Endothelial cell of umbilical vein (primary cell): ENCODE data around the gene GPX7. TPM values are rescaled to one million over a fixed set of nuclear protein-coding genes. Genes with fewer than 3 reads are reported as not detected.

Source experiments
- BruUV-seq: library from RNA; stranded (reverse); fragments of 400-500 nt; replicated peaks from 2 replicates; lab custom pipeline; 2021; lab: Mats Ljungman, UMichigan
- CTCF ChIA-PET: fragments of 300-600, 350-600 bp; sonication (Branson Sonifier 250); formaldehyde crosslinking; loops from one replicate; lab custom pipeline; 2021; ENCODE audit warnings: antibody characterized with exemption, inconsistent platforms; lab: Charles Lee
- POLR2A ChIA-PET: fragments of 300-600, 350-600 bp; sonication (Branson Sonifier 250); formaldehyde crosslinking; loops from one replicate; lab custom pipeline; 2021; ENCODE audit warnings: antibody characterized with exemption, inconsistent platforms; lab: Charles Lee
- DNase-seq: peaks from one replicate; pipeline ENCODE4 v3.0.0-alpha.2; 2011; ENCODE audit warnings: low read depth, low spot score
- FAIRE-seq: peaks from 2 replicates; lab custom pipeline; 2011; peaks lifted over from hg19 to GRCh38; lab: Jason Lieb, UNC
- H2AFZ ChIP-seq: 2 replicates; pipeline ENCODE4 v1.6.0; 2012; ENCODE audit warnings: low read depth, low read length, control low read depth, inconsistent platforms
- H3K27ac ChIP-seq: 2 replicates; pipeline ENCODE4 v1.5.1; 2011; ENCODE audit warnings: low read depth, mild to moderate bottlenecking, control low read depth, low read length, moderate library complexity; ENCODE audit not compliant: insufficient read depth
- H3K27me3 ChIP-seq, 2 experiments: 2 replicates each; pipeline versions ENCODE4 v1.6.0 to v1.6.1; 2011; ENCODE audit warnings: low read length in 2 of 2, mixed read lengths in 1 of 2; ENCODE audit not compliant: control insufficient read depth in 2 of 2, insufficient read depth in 2 of 2
- H3K36me3 ChIP-seq, 2 experiments: 2 replicates in 1 of 2; 3 replicates in 1 of 2; pipeline ENCODE4 v1.5.1; 2011; ENCODE audit warnings: low read length in 2 of 2, mild to moderate bottlenecking in 1 of 2, moderate library complexity in 1 of 2; ENCODE audit not compliant: control insufficient read depth in 2 of 2, insufficient read depth in 2 of 2; ENCODE audit errors: extremely low read depth in 1 of 2
- H3K4me1 ChIP-seq: 3 replicates; pipeline ENCODE4 v1.5.1; 2011; ENCODE audit warnings: mild to moderate bottlenecking, low read length; ENCODE audit not compliant: control insufficient read depth, insufficient read depth; ENCODE audit errors: extremely low read depth
- H3K4me2 ChIP-seq: 2 replicates; pipeline ENCODE4 v1.6.1; 2011; ENCODE audit warnings: low read length, control low read depth, mixed read lengths; ENCODE audit not compliant: insufficient read depth
- H3K4me3 ChIP-seq, 3 experiments: fragments of 200-600 bp in 1 of 3; sonication (generic), shearing (Covaris generic) in 1 of 3; replicated peaks in 1 of 3; 2 replicates each; pipeline ENCODE4 v1.5.1; 2011 to 2016; ENCODE audit warnings: control low read depth in 3 of 3, low read length in 3 of 3, mild to moderate bottlenecking in 2 of 3, inconsistent platforms in 1 of 3, low read depth in 1 of 3, moderate library complexity in 1 of 3; ENCODE audit not compliant: insufficient read depth in 1 of 3
- H3K79me2 ChIP-seq: 2 replicates; pipeline ENCODE4 v1.6.0; 2012; ENCODE audit warnings: low read length, inconsistent platforms; ENCODE audit not compliant: control insufficient read depth, insufficient read depth
- H3K9ac ChIP-seq: replicated peaks from 2 replicates; pipeline ENCODE3; 2011; ENCODE audit warnings: low read length, control low read depth; ENCODE audit not compliant: insufficient read depth; ENCODE audit errors: extremely low read depth
- H3K9me1 ChIP-seq: replicated peaks from 3 replicates; pipeline ENCODE4 v1.6.0; 2011; ENCODE audit warnings: mild to moderate bottlenecking, low read length; ENCODE audit not compliant: control insufficient read depth, insufficient read depth; ENCODE audit errors: extremely low read depth
- H3K9me3 ChIP-seq: replicated peaks from 2 replicates; pipeline ENCODE4 v1.5.1; 2012; ENCODE audit warnings: low read length, inconsistent platforms; ENCODE audit not compliant: control insufficient read depth, insufficient read depth
- H4K20me1 ChIP-seq: replicated peaks from 2 replicates; pipeline ENCODE3; 2011; ENCODE audit warnings: mild to moderate bottlenecking, low read length; ENCODE audit not compliant: control insufficient read depth, insufficient read depth; ENCODE audit errors: extremely low read depth
- CTCF ChIP-seq, 2 donors: IDR thresholded peaks; 1 replicate in 1 of 2; 2 replicates in 1 of 2; pipeline ENCODE4 v1.5.1; 2011; ENCODE audit warnings: low read length in 2 of 2, mild to moderate bottlenecking in 2 of 2, moderate library complexity in 2 of 2, control low read depth in 1 of 2, inconsistent platforms in 1 of 2, low read depth in 1 of 2; ENCODE audit not compliant: insufficient read depth in 1 of 2; ENCODE audit errors: extremely low read depth in 1 of 2
- EZH2 ChIP-seq: IDR thresholded peaks from 2 replicates; pipeline ENCODE4 v1.6.1; 2012; ENCODE audit warnings: borderline replicate concordance, low read depth, mild to moderate bottlenecking, moderate library complexity, low read length, inconsistent platforms; ENCODE audit not compliant: severe bottlenecking
- FOS ChIP-seq: IDR thresholded peaks from 2 replicates; pipeline ENCODE4 v1.6.1; 2011; ENCODE audit warnings: mild to moderate bottlenecking, low read length, moderate library complexity, borderline replicate concordance; ENCODE audit not compliant: insufficient read depth
- GATA2 ChIP-seq: IDR thresholded peaks from 2 replicates; pipeline ENCODE4 v1.7.0; 2011; ENCODE audit warnings: low read depth, mild to moderate bottlenecking, moderate library complexity, mixed read lengths, low read length; ENCODE audit not compliant: insufficient read length, insufficient read depth
- JUN ChIP-seq: IDR thresholded peaks from 2 replicates; pipeline ENCODE4 v1.6.1; 2011; ENCODE audit warnings: borderline replicate concordance, low read depth; ENCODE audit not compliant: insufficient read length, insufficient read depth
- MYC ChIP-seq: IDR thresholded peaks from one replicate; pipeline ENCODE4 v1.6.1; 2011; ENCODE audit warnings: mild to moderate bottlenecking, low read depth, low read length
- POLR2AphosphoS5 ChIP-seq: IDR thresholded peaks from 2 replicates; pipeline ENCODE4 v1.6.1; 2012; ENCODE audit warnings: low read depth, mild to moderate bottlenecking, control low read depth, low read length, moderate library complexity; ENCODE audit not compliant: insufficient read depth
- dilution Hi-C: fragments of 300-500 bp; cut with MboI; formaldehyde crosslinking; loops from one replicate; pipeline ENCODE4 v1.15.0; 2019; ENCODE audit warnings: low sequenced_read_pairs; ENCODE audit not compliant: extremely low pct_ligation_motif_present
- intact Hi-C: fragments of 100-400 bp; cut with micrococcal nuclease; formaldehyde crosslinking; loops from one replicate; pipeline ENCODE4 v1.10.0; 2022
- polyA plus RNA-seq, 4 experiments: library from polyadenylated mRNA; depleted of rRNA in 3 of 4; stranded (reverse) in 3 of 4; unstranded in 1 of 4; fragments of >200 nt; gene quantifications; 2 replicates each; pipeline versions ENCODE4 v1.2.1 to v1.2.3, GENCODE V29; 2011 to 2012; ENCODE audit warnings: missing spikeins in 1 of 4
- total RNA-seq: library from RNA; stranded (reverse); gene quantifications from 2 replicates; pipeline ENCODE4 v1.2.3, GENCODE V29; 2021

GPX7 gene
- total and polyA plus RNA-seq, 2 donors (not counting 3 experiments of a cell fraction or from before 2014, with no cell fraction given) = 8.9 to 25.7 TPM

- no TSS peak for BruUV-seq
- Histone ChIP-seq H3K27ac (no peak overlapping the region), H3K4me2 (no peak overlapping the region), H3K9me3 (no peaks in the 10 kb centered on the region), H3K36me3 (no peaks in the 10 kb centered on the region), H4K20me1 (no peaks in the 10 kb centered on the region), H3K27me3 (peaks cover 8 to 11% of the 10 kb centered on the region in 2 experiments), H2AFZ (no peak overlapping the region), H3K79me2 (no peaks in the 10 kb centered on the region), H3K4me3 (no peak overlapping the region), H3K9ac (no peak overlapping the region), H3K9me1 (no peaks in the 10 kb centered on the region), H3K4me1 (peaks cover 11% of the 10 kb centered on the region)
- dilution Hi-C loops = no loop called here
- intact Hi-C loops = no loop called here
- no peak for DNase-seq
- ChIA-PET CTCF (no interaction called here), POLR2A (interaction anchor here (0.5 kb wide), 1 partner anchor 46 kb away, joined by 4 read pairs; the partner anchor contains the start of gene TUT4)
- FAIRE-seq = no peak
- no peak for TF ChIP-seq CTCF (IDR thresholded peaks at IDR 0.05; ENCODE audit: extremely low read depth in 1 of 2, insufficient read depth in 1 of 2, low read depth in 1 of 2, low read length in 2 of 2)
- no peak for TF ChIP-seq JUN
- TF ChIP-seq GATA2 = no peak
- TF ChIP-seq EZH2 = no peak
- TF ChIP-seq POLR2AphosphoS5 = no peak
- TF ChIP-seq FOS = no peak
- TF ChIP-seq MYC = no peak
Measured at GRCh38 chr1:52599236-52599635, 2.9 kb upstream of the GPX7 start.
